ENCODE data around the gene PDS5B.
"Not testable (repeated sequence)": the region's sequence is repeated elsewhere in the genome, so short reads cannot be mapped to it uniquely, and the experiment has no call there.

The PDS5B gene, protein sequence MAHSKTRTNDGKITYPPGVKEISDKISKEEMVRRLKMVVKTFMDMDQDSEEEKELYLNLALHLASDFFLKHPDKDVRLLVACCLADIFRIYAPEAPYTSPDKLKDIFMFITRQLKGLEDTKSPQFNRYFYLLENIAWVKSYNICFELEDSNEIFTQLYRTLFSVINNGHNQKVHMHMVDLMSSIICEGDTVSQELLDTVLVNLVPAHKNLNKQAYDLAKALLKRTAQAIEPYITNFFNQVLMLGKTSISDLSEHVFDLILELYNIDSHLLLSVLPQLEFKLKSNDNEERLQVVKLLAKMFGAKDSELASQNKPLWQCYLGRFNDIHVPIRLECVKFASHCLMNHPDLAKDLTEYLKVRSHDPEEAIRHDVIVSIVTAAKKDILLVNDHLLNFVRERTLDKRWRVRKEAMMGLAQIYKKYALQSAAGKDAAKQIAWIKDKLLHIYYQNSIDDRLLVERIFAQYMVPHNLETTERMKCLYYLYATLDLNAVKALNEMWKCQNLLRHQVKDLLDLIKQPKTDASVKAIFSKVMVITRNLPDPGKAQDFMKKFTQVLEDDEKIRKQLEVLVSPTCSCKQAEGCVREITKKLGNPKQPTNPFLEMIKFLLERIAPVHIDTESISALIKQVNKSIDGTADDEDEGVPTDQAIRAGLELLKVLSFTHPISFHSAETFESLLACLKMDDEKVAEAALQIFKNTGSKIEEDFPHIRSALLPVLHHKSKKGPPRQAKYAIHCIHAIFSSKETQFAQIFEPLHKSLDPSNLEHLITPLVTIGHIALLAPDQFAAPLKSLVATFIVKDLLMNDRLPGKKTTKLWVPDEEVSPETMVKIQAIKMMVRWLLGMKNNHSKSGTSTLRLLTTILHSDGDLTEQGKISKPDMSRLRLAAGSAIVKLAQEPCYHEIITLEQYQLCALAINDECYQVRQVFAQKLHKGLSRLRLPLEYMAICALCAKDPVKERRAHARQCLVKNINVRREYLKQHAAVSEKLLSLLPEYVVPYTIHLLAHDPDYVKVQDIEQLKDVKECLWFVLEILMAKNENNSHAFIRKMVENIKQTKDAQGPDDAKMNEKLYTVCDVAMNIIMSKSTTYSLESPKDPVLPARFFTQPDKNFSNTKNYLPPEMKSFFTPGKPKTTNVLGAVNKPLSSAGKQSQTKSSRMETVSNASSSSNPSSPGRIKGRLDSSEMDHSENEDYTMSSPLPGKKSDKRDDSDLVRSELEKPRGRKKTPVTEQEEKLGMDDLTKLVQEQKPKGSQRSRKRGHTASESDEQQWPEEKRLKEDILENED (N-terminal part only)

GRCh38 chr13:32586080-32586900 lies at the start of gene PDS5B:
Gene PDS5B, plus strand, starts transcription at chr13:32586452. Its CDS starts 62,321 bp downstream, at chr13:32648773.
- peak; percentile 87 for DNase-seq

DNA sequence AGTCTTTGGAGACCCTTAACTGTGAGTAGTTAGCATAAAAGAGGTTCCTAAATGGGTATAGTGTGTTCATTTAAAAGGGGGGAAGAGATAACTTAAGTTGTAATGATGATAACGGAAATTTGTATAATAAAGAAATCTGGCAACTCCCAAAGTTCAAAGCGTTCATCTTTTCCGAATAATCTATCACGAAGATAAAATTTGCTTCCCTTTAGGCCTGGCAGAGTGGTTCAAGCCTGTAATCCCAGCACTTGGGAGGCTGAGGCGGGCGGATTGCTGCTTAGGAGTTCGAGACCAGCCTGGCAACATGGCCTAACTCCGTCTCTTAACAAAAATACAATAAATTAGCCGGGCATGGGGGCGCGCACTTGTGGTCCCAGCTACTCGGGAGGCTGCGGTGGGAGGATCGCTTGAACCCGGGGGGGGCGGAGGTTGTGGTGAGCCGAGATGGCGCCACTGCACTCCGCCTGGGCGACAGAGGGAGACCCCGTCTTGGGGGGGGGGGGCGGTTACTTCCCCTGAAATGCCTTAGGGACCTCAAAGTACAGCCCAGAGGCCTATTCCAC lies 48.6 kb upstream of the PDS5B start:
- no peak for DNase-seq

GRCh38 chr13:32538143-32538620 lies 48.1 kb upstream of the PDS5B start:
- DNase-seq: no peak

DNA sequence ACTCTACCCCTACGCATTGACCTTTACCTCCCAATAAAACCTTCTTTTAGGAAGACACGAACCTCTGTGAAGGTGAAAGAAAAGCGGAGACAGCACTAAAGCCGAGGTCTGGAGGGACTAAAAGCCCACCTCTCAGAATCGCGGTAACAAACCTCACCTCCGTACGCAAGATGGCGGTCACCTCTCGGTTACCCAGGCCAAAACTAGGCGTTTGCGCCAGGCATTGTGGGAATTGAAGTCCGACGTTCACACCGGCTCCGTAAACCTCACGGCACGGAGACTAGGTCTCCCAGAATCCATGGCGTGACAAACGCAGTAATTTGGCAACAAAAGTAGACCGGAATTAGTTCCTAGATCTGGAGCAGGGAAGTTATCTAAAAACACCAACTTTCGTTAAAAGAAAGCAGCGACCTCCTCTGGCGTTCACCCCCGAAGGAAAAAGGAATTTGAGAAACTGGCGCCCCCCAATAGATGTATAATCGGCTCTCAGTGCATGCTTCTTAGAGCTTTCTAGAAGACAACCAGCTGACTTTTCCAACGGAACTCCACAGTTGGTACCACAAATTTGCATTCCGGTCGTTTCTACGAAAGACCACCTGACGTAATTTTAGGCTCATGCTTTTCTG lies 47.5 kb upstream of the PDS5B start, which contains the start of gene N4BP2L2:
N4BP2L2 (minus strand) TSS at position 175 of the 626 bp plus-strand sequence. CDS start 1,768 bp downstream, outside the sequence.
- DNase-seq: no peak

- DNase-seq: no peak
Measured at GRCh38 chr13:32542221-32542620, 44.0 kb upstream of the PDS5B start.

DNA sequence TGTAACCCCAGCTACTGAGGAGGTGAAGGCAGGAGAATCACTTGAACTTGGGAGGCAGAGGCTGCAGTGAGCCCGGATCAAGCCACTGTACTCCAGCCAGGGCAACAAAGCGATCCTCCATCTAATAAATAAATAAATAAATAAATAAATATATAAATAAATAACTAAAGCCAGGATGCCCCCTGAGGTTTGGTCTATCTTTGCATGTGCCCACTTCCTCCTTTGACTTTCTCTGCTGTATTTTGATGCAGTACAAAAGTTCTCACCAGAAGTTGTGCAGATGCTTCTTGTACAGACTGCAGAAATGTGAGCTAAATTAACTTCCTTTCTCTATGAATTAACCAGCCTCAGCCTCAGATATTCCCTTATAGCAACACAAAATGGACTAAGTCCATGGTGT lies 41.2 kb upstream of the PDS5B start:
- DNase-seq: no peak

- DNase-seq: no peak
Measured at GRCh38 chr13:32548837-32549236, 37.4 kb upstream of the PDS5B start.

DNA sequence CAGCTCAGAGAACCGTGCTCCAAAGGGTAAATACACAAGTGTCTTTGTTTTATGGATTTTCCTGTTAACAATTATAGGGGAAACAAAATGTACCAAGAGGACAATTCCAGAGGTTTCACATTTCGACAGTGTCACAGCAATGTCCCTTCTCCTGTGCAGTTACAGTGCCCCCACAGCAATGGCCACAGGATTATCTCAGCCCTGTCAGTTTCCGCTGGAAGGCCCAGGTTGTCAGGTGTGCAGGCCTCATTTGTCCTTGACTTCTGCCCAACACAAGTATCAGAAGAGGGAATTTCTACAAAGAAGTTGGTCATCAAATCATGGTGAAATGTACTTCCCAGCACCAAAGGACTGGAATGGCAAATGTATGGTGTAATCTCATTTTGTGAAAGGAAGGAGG lies 36.5 kb upstream of the PDS5B start:
- DNase-seq: no peak

DNA sequence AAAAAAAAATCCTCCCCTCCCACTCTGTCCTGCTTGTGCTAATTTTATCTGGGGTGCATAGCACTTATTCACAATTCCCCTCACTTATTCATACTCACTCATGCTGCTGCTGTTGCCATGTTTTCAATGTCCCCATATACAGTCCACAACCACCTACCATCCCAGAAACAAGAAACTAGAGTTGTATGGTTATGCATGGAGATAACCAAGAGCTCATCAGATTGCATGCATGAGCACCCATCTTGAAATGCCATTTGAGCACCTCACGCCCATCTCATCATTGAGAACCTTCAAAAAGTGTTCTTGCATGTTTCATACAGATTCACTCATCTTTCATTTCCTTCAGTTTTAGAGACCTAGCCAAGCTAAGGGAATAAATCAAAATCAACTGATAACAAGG lies 32.5 kb upstream of the PDS5B start:
- no peak for DNase-seq

GRCh38 chr13:32555613-32556012 lies 30.6 kb upstream of the PDS5B start:
- no peak for DNase-seq

- DNase-seq: not testable (repeated sequence)
Measured at GRCh38 chr13:32560842-32561241, 25.4 kb upstream of the PDS5B start.

GRCh38 chr13:32575687-32576086 lies 10.6 kb upstream of the PDS5B start:
- DNase-seq: not testable (repeated sequence)

GRCh38 chr13:32577032-32577431 lies 9.2 kb upstream of the PDS5B start:
- no peak for DNase-seq

DNA sequence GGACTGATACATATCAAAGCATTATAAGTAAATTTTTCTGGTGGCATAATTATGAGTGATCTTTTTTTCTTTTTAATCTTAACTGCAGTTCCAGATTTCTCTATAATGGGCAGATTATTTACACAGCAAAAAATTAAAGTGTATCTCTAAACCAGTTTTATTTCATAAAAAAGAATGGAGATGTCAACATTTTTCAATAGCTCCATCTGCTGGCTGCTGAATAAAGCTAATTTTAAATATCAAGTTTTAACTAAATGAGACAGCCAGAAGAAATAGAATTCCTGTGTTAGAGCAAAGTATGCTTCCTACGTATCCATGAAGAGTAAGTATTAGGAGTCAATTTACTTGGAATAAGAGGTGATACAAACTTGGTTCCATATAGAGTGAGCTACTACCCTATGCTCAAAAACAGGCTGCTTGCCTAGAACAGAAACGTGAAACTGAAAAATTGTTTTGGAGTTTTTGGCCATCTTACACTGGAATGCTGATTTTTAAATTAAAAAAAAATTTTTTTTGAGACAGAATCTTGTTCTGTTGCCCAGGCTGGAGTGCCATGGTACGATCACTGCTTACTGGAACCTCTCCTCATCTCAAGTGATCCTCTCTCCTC lies 5.0 kb upstream of the PDS5B start:
- DNase-seq: no peak

GRCh38 chr13:32582281-32582680 lies 4.0 kb upstream of the PDS5B start:
- no peak for DNase-seq

DNA sequence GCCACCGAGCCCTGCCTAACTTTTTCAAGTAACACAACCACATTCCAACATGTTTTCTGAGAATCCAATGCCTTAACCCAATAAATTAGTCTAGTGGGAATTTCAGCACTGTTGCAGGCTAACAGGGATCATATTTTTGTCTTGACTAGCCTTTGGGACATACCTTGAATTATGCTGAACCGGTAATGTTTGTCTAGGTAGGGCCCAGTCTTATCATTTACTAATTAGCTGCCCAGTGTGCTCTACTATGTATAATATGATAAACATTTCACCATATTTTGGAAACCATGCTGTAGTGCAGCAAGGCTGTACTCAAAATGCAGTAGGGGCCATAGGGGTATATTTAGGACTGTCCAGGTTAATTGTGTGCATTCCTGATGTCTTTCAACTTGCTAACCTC lies 3.3 kb upstream of the PDS5B start:
- DNase-seq: no peak

GRCh38 chr13:32585550-32586079 lies 637 bp upstream of the PDS5B start:
- DNase-seq: no peak

DNA sequence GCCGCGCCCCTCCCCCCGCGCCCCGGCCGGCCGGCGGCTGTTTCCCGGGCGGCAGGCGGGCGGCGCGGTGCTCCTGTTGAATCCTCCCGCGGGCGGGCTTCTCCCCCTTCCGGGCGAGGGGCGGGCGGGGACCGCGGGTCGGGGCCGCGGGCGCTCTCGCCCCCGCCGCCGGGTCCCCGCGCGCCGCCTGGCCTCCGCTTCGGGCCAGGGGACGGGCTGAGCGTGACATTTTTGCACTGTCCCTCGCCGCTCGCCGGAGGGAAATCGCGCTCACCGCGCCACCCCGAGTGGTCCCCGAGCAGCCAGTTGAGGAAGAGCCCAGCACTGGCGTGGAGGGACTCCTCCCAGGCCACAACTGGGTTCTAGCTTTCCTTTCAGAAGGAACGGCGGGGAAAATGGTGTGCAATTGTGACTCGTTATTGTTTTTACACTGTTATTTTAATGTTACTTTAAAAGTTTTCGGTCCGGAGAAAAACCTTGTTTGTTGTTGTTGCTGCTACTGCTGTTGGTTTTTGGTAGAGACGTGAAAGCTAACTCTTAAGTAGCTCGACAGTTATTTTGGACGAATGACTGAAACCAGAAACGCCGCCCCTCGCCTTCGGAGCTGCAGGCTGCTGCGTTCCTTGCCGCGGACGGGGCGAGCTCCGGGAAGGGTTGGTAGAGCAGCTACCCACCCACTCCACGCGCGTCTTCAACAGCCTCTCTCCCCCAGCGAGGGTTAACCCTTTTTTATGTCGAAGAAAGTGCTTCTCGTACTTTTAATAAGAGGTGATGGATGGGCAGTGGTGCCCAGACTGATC lies 959 bp downstream of the PDS5B start:
- no peak for DNase-seq

DNA sequence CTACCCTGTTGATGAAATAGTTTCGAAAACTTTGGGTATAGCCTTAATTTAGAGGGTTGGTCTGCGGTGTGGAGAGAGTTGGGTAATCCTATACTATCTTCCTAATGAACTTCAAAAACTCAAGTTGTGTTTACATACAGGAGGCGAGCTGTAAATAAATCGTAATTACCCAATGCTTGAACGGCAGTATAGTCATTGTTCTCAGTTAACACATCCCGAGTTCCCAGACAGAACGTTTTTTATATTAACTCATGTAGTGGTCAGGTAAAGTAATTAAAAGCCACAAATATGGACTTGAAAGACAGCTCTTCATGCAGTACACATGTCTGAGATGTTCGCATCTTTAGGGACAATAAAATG lies 1.5 kb downstream of the PDS5B start:
- no peak for DNase-seq
